Left renal pelvis (tissue), 4 donors: ENCODE results near the gene TTC23L. TPM values are rescaled to one million over a fixed set of nuclear protein-coding genes. Genes with fewer than 3 reads are reported as not detected.
"Not testable (repeated sequence)": the region's sequence is repeated elsewhere in the genome, so short reads cannot be mapped to it uniquely, and the experiment has no call there.

Source experiments
- DNase-seq, 4 donors: peaks; one replicate each; pipeline ENCODE4 v3.0.0-alpha.2; 2013; ENCODE audit warnings: low read depth in 4 of 4, low spot score in 3 of 4
- polyA plus RNA-seq, 4 donors: library from polyadenylated mRNA; unstranded; fragments of 120-200 nt; gene quantifications; one replicate each; pipeline ENCODE4 v1.2.1, GENCODE V29; 2013; ENCODE audit not compliant: insufficient read length in 4 of 4

TTC23L gene
- polyA plus RNA-seq, 4 donors = 2.5 to 4.9 (median 3.6) TPM

DNA sequence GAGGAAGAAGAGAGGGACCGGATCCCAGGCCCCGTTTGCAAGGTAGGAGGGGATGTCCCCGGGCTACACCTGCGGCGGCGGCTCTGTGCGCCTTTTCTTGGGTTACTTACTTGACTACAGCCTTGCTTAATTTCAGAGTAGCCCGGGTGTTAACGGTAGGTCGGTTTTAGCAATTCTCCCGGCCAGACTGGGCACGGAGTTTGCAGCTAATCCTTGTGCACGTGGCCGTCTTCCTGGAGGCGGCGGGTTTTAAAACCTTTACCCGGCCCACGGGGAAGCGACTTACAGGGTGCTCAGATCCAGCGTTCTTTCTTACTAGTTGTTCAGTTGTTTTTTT, 76.9 kb downstream of the TTC23L start:
- DNase-seq = no peak

DNA sequence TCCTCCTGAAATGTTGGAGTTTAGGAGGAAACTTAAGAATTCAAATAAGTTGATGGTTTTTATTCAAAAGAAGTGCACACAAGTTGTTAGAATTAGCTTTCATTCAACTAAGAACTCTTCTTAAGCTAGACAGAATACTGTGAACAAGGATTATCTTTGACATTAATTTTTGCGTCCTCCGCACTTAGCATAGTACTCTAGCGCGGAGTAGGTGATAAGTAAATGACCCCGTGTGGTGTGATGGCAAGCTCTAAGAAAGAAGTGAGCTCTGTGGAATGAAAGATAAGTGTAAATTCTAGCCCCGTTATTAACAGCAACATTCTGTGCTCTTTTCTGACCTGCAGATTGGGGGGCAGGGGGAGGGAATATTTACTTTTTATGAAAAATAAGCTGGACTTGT, 77.6 kb downstream of the TTC23L start:
- DNase-seq = no peak

DNA sequence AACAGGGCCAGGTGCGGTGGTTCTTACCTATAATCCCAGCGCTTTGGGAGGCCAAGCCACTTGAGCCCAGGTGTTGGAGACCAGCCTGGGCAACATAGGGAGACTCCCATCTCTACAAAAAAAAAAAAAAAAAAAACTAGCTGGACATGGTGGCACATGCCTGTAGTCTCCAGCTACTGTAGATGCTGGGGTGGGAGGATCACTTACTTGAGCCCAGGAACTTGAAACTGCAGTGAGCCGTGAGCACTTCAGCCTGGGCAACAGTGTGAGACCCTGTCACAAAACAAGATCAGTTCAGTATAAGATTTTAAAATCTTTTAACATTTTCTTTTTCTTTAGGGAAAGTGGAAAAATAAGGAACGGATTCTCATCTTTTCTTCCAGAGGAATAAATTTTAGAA, 79.1 kb downstream of the TTC23L start:
- DNase-seq = no peak

DNA sequence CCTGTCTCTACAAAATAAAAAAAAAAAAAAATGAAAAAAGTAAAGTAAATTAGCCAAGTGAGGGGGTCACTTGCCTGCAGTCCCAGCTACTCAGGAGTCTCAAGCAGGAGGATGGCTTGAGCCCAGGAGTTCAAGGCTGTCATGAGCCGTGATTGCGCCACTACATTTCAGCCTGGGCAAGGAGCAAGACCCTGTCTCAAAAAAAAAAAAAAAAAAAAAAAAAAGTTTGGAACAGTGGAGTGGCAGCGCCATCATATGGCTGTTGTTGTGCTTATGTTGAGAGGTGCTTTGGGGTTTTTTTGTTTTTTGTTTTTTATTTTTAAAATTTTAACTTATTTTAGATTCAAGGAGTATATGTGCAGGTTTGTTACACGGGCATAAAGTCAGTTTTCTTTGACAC, 80.1 kb downstream of the TTC23L start:
- DNase-seq = no peak

DNA sequence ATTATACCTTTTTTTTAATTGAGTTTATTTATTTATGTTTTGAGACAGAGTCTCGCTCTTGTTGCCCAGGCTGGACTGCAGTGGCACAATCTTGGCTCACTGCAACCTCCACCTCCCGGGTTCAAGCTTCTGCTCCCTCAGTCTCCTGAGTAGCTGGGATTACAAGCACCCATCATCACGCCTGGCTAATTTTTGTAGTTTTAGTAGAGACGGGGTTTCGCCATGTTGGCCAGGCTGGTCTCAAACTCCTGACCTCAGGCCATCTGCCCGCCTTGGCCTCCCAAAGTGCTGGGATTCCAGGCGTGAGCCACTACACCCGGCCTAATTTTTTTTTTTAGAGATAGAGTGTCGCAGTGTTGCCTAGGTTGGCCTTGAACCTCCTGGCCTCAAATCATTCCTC, 84.3 kb downstream of the TTC23L start:
- DNase-seq = not testable (repeated sequence)

DNA sequence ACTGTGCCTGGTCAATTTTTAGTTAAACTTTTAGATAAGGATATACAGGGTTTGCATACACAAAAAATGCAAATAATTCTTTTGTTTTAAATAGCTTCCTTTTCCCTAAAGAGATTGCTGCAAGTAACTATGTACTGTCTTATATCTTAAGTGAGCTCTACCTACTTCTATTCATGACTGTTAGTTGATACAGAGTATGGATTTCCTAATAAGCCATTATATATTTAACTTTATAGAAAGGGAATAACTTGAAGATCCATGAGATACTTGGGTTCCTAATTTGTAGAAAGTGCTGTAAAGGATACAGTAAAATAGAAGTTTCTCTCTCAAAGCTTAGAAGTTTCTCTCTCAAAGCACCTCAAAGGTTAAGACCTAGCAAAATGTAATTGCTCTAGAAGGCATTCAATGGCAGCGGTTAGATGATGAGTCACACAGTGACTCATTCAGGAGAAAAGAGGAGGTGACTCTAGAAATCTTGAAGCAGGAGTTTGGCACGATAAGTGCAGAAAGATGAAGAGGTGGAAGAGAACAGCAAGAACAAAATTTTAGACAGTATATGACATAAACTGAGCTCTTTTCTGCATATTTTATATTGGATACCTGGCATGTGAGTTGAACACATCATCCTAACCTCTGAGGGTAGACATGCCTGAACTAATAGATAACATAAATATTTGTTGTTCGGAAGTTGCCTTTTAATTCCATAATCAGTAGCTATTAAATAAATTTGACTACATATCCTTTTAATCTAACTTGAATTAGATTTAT, 84.9 kb downstream of the TTC23L start:
- no peak for DNase-seq

DNA sequence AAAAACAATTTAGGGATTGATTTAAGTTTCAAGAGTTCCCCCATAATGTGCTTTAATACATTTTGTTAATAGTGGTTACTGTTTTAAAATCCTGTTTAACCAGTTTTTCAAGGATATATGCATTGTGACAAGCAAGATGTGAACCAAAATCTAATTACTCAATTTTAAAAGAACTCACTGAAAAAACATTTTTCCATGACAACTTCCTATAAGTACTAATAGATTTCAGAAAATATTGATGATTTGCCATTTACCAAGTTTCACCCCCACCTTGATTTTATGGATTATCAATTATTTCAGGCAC, 85.5 kb downstream of the TTC23L start:
- no peak for DNase-seq

DNA sequence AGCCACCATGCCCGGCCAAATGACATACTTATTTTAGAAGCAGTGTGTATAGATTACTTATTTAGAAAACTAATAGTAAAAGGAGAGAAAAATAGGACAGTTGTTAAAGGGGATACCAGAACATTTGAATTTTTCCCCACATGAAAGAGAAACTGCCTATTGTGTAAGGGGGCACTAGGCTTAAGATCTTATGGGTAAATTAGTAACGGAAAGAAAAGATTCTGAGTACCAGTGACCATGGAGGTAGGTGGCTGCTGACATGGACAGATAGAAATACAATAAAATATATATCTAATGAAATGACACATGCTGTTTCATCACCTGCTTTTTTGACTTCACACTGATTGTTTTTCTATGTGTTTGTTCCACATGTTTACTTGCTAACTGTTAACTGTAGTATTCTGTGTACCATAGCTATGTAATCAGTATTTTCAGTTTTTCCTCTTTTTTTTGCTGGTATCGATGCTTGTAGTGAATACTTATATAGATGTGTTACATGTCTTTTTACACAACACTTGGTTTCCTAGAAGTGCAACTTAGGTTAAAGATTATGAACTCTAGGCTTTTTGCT, 87.4 kb downstream of the TTC23L start:
- no peak for DNase-seq

DNA sequence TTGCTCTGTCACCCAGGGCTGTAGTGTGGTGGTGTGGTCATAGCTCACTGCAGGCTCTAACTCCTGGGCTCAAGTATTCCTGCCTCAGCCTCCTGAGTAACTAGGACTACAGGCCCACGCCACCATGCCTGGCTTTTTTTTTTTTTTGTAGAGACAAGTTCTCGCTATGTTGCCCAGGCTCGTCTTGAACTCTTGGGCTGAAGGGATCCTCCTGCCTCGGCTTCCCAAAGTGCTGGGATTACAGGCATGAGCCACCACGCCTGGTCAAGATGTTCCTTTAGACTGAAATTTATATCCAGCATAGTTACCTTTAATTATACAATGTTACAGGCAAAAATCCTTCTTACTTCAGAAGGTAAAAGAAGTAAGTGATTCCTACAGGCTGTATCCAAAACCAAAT, 88.8 kb downstream of the TTC23L start:
- no peak for DNase-seq

DNA sequence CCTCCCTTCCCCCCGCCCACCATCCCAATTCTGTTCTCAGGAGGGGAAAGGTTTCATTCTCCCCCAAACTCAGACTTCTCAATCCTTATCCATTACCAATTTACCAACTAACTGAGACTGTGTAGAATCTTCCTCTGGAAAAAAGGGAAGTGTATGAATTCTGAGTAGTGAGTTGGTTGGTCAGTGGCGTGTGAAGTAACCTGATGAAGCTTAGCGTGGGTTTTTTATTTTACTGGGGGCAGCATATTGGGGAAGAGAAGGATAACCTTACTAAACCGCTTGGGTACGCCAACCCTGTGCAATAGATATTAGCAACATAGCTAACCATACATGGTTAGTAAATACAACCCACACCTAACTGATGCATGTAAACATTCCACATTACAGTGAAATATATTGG, 89.3 kb downstream of the TTC23L start:
- DNase-seq = no peak

DNA sequence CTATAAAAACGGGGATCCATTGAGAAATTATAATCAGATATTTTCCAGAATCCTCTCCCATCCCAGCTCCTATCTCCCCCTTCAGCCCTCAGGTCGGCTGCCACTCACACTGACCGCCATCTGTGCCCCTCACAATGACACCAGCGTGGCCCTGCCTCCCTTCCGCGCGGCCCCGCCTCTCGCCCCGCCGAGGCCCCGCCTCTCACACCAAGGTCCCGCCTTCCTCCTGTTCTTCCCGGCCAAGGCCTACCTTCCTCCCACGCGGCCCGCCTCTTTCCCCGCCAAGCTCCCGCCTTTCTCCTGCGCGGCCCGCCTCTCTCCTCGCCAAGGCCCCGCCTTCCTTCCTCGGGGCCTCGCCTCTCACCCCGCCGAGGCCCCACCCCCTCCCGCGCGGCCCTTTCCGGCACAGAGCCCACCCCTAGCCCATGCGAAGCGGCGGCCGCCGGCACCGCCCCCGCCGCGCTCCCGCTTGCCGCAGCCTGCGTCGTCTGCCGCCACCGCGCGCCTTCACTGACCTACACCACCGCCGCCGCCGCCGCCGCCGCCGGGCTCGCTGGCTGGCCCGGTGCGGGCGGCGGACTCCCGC, 90.3 kb downstream of the TTC23L start, which contains the start of gene DNAJC21:
DNAJC21 (plus strand) TSS at position 426 of the 586 bp plus-strand sequence. CDS start 261 bp downstream, outside the sequence.
- DNase-seq = peak; percentile 90 to 93 (median 93)

DNA sequence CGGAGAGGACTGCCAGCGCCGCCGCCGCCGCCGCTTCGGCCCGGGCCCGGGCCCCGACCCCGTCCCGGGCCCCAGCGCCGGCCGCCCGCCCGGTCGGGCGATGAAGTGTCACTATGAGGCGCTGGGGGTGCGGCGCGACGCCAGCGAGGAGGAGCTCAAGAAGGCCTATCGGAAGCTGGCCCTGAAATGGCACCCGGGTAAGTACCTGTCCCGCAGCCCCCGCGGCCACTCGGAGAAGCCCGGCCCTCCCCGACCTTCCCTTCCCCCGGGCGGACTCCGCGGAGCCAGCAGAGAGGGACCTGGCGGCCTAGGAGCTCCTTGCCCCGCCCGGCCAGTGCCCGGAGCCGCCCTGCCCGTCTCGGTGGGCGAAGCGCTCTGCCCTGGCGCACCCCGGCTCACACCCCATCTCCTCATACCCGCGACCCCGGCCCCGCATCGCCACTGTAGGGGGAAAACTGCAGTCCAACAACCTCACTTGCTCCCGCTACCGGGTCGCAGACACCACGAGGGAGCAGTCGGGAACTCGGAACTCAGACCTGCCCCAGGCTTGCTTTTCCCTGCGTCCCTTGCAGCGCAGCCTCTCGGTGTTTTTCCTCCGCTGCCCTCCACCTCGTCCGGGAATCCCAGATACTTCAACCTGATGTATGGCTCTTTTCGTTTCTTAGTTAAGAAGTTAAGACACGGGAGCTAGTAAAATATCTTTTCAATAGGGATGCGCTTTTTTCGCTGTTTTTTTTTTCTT, 90.9 kb downstream of the TTC23L start:
- DNase-seq = peak; percentile 47 to 63 (median 52)

DNA sequence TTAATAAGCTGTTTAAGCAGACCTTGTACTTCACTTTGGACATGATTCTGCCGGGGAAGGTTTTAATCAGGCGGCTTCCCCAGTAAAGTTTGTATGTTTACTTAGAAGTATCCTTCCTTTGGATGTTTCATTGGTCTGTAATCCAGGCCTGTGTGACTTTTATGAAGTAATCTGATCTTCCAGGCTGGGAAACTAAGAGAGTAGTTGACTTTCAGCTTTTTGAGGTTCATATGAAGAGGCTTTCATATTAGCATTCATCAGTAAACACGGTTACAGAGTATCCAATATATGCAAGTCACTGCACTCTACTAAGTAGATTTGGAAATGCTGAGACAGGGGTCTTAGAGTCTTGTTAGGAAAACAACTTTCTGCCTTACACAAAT, 91.5 kb downstream of the TTC23L start:
- peak in 1 of 4 donors; percentile 12 for DNase-seq

DNA sequence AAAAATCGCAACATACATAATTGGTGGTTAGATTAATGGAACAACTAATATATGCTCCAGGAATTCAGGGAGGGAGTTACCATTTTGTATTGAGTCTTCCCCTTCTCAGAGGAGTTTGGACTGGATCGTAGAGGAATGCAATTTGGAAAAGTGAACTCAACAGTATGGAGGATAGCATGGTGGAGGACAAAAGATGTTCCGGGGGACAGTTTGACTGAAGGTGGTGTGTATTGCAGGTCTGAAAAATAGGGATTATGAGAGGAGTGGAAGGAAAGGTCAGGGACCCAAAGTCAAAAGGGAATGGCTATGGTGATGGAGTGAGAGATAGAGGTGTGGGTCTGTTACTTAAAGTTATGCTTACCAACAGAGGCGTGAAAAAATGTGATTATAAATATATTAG, 91.9 kb downstream of the TTC23L start:
- no peak for DNase-seq

DNA sequence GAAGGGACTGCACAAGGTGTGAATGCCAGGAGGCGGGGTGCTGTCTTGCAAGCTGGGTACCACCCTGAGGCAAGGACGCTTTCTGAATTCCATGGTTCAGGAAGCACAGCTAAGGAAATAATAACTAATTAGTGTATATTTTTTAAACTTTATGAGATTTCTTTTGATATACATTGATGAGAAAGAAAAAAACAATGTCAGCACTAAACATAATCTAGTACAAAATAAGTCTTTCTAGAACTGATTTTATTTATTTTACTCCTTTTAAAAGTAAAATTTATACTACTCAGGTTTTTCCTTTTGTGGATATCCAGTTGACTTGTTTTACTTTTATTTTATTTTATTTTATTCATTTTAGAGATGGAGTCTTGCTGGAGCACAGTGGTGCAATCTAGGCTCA, 94.0 kb downstream of the TTC23L start:
- DNase-seq = no peak

DNA sequence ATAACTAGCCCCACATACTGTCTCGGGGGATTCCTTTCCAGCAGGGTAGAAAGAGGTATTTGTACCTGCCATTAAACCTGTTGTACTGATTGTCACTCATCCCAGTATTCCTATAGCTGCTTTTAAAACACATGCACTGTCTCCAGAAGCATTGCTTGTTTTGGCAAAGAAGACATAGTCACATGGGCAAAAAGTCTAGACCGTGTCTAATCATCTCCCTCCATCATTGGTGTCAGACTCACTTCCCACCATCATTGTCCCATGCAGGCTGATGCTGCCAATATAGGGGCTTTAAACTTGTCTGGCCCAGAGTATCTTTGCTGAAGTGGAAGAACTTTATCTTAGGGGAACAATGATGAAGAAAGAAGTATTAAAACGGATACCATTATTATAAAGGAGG, 103.0 kb downstream of the TTC23L start:
- DNase-seq = no peak

DNA sequence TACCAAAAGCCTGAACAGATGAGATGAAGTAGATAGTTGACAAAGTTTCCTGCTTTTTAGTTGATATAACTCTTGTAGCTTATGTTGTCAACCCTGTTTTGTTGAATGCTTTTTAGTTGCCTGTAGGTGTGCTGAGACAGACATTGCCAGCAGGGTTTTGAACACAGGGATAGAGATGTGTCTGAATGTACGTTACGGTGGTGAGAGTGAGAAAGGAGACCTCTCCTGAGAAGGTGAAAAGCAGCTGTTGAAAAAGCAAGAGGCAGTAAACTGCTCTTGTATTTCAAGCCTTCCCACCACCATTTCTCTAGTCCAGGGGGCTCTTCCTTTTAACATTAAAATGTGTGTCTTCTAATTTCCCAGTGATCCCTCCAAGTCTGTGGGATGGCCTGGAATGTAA, 105.1 kb downstream of the TTC23L start:
- DNase-seq = no peak

DNA sequence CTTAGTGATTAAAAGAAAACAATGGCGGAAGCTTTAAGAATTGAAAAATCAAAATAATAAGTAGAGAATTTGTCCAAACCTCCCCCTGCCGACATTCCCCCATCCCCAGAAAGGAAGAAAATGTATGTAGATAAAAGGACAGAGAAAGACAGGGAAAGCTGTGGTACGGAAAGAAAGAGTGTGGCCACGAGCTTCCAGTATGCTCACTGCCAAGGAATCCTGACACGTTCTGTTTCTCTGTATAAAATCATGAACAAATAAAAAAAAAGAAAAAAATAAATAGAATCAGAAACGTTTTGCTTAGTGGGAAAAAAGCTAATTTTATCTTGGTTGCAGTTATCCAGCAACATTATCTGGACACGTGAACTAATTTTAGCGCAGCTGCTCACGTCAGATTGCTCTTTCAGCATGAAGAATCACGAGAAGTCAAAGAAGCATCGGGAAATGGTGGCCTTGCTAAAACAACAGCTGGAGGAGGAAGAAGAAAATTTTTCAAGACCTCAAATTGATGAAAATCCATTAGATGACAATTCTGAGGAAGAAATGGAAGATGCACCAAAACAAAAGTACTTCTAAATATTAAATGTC, 105.6 kb downstream of the TTC23L start:
- DNase-seq = no peak
